HG03139 (cell line): ENCODE data around the gene SRPX2.

Experiments used
- ATAC-seq: cut with Tn5 transposase; IDR thresholded peaks from one replicate; pipeline ENCODE4 v1.9.1; 2021; ENCODE audit not compliant: unreplicated experiment

The SRPX2 gene

GRCh38 chrX:100649550-100650356 is 5.8 kb downstream of the SRPX2 start:
- ATAC-seq: no peak

GRCh38 chrX:100650841-100651240 is 6.8 kb downstream of the SRPX2 start:
- no peak for ATAC-seq

- ATAC-seq: no peak
Observed at GRCh38 chrX:100652266-100652665, 8.3 kb downstream of the SRPX2 start.

- ATAC-seq: no peak
Observed at GRCh38 chrX:100654261-100654660, 10.3 kb downstream of the SRPX2 start.

- no peak for ATAC-seq
Observed at GRCh38 chrX:100658941-100659381, 15.0 kb downstream of the SRPX2 start.

GRCh38 chrX:100659431-100660137 is 15.6 kb downstream of the SRPX2 start:
- no peak for ATAC-seq

- ATAC-seq: no peak
Observed at GRCh38 chrX:100662170-100662569, 18.2 kb downstream of the SRPX2 start.

GRCh38 chrX:100662796-100663195 is 18.8 kb downstream of the SRPX2 start:
- no peak for ATAC-seq

- ATAC-seq: no peak
Observed at GRCh38 chrX:100663642-100664041, 19.6 kb downstream of the SRPX2 start.

- ATAC-seq: no peak
Observed at GRCh38 chrX:100672966-100673365, 29.0 kb downstream of the SRPX2 start.

GRCh38 chrX:100673397-100673953 is 29.5 kb downstream of the SRPX2 start:
- ATAC-seq: no peak

- peak; percentile 80 for ATAC-seq
Observed at GRCh38 chrX:100674705-100675104, 30.7 kb downstream of the SRPX2 start.

- no peak for ATAC-seq
Observed at GRCh38 chrX:100677611-100678181, 33.7 kb downstream of the SRPX2 start.

GRCh38 chrX:100680756-100681155 is 36.8 kb downstream of the SRPX2 start:
- ATAC-seq: no peak

- no peak for ATAC-seq
Observed at GRCh38 chrX:100681599-100681998, 37.6 kb downstream of the SRPX2 start.

GRCh38 chrX:100682939-100683338 is 38.9 kb downstream of the SRPX2 start:
- no peak for ATAC-seq

GRCh38 chrX:100685284-100685996 is 41.4 kb downstream of the SRPX2 start:
- peak; percentile 74 for ATAC-seq

GRCh38 chrX:100685997-100686305 is 42.0 kb downstream of the SRPX2 start:
- no peak for ATAC-seq

- ATAC-seq: peak; percentile 30
Observed at GRCh38 chrX:100687128-100687527, 43.1 kb downstream of the SRPX2 start.

- peak; percentile 57 for ATAC-seq
Observed at GRCh38 chrX:100687546-100687945, 43.5 kb downstream of the SRPX2 start.

- no peak for ATAC-seq
Observed at GRCh38 chrX:100695302-100695701, 51.3 kb downstream of the SRPX2 start.
